HEK293T (cell line): ENCODE measurements around the gene CCT7.

Experiments used
- BHLHE40 ChIP-seq: fragments of 450-650 bp; IDR thresholded peaks from 2 replicates; pipeline ENCODE4 v1.6.1; 2016; ENCODE audit warnings: mild to moderate bottlenecking, moderate library complexity, borderline replicate concordance
- FOXA1 ChIP-seq: fragments of 450-650 bp; IDR thresholded peaks from 2 replicates; pipeline ENCODE4 v1.6.1; 2016; ENCODE audit warnings: mild to moderate bottlenecking
- FOXK2 ChIP-seq: fragments of 450-650 bp; IDR thresholded peaks from 2 replicates; pipeline ENCODE4 v1.6.1; 2016; ENCODE audit warnings: mild to moderate bottlenecking
- FOXM1 ChIP-seq: fragments of 450-650 bp; IDR thresholded peaks from 2 replicates; pipeline ENCODE4 v1.6.1; 2017; ENCODE audit warnings: mild to moderate bottlenecking, borderline replicate concordance
- HDGF ChIP-seq: fragments of 450-650 bp; IDR thresholded peaks from 2 replicates; pipeline ENCODE4 v1.6.1; 2017; ENCODE audit warnings: antibody characterized with exemption, borderline replicate concordance
- L3MBTL2 ChIP-seq: fragments of 450-650 bp; conservative IDR thresholded peaks from 2 replicates; pipeline ENCODE4 v1.6.1; 2016; ENCODE audit warnings: mild to moderate bottlenecking
- LEF1 ChIP-seq: fragments of 450-650 bp; IDR thresholded peaks from 2 replicates; pipeline ENCODE4 v1.6.1; 2017; ENCODE audit warnings: mild to moderate bottlenecking, borderline replicate concordance
- SUZ12 ChIP-seq: fragments of 450-650 bp; IDR thresholded peaks from 2 replicates; pipeline ENCODE4 v1.6.1; 2016; ENCODE audit warnings: mild to moderate bottlenecking
- TARDBP ChIP-seq: fragments of 450-650 bp; IDR thresholded peaks from 2 replicates; pipeline ENCODE4 v1.6.1; 2016
- TF ChIP-seq, protein P1 (sequence below): fragments of 450-650 bp; IDR thresholded peaks from 2 replicates; pipeline ENCODE4 v1.6.1; 2016

DNA sequence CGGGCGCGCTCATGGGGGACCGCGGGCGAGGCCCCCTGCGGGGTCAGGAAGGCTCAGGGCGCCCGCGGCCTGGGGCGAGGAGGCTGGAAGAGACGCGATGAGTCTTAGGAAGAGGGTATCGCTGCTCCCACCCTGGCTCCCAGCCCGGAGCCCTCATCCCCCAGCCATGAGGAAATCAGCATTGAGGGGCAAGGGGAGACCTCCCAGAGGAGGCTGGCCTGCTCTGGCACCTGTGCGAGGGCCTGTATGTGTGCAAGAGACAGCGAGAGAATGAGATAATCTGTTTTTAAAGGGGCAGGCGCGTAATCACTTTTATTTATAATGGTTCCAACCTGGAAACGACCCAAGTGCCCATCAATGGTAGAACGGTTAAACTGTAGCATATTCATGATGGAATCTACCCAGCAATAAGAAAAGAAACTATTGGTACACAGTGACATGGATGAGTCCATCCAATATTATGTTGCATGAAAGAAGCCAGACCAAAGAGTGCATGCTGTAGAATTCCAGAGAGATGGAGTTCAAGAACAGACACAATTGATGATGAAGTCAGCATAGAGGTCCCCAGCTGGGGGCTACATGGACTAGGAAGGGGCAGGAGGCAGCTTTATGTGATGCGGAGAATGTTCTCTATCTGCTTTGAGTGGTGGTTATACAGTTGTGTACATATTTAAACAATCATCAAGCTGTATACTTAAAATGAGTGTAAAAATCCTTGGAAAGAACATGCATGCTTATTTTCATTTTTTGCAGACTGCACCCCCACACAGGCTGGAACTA lies 35.8 kb downstream of the CCT7 start:
- TF ChIP-seq LEF1 (no peak), BHLHE40 (no peak), HDGF (no peak), L3MBTL2 (no peak), SUZ12 (no peak), FOXA1 (no peak), FOXM1 (no peak), FOXK2 (no peak), TARDBP (no peak)
- TF ChIP-seq, protein P1, sequence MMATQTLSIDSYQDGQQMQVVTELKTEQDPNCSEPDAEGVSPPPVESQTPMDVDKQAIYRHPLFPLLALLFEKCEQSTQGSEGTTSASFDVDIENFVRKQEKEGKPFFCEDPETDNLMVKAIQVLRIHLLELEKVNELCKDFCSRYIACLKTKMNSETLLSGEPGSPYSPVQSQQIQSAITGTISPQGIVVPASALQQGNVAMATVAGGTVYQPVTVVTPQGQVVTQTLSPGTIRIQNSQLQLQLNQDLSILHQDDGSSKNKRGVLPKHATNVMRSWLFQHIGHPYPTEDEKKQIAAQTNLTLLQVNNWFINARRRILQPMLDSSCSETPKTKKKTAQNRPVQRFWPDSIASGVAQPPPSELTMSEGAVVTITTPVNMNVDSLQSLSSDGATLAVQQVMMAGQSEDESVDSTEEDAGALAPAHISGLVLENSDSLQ, result no peak
